LNCAP (cell line): ENCODE results near the gene ATG9B.

ENCODE experiments used
- TF ChIP-seq, protein P1 (sequence below): fragments of 450-650 bp; IDR thresholded peaks from 2 replicates; pipeline ENCODE4 v1.5.1; 2017; ENCODE audit warnings: mild to moderate bottlenecking

ATG9B gene

DNA sequence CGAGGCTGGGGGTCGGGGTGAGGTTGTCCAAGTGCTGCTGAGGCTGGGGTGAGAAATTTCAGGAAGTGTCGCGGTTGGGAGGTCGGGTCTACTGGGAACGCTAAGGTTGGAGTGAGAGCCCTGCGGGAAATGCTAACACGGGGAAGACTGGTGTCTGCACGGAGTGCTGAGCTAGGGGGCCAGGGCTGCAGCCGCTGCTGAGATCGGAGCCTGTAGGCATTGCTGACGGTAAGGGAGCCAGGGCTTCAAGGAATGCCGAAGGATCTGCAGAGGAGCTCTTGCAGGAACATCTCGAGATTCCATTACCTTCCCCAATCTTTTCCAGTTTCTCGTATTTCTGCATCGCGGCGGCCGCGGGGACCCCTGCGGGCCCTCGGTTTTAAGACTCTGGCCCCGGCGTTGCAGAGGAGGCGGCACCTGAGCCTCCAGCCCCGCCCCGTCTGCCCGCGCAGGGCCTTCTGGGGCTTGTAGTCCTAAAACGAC, 33.3 kb upstream of the ATG9B start, which contains the start of gene CDK5:
CDK5 (minus strand) TSS at position 392 of the 483 bp plus-strand sequence; CDS start at position 343, 49 bp downstream.
- TF ChIP-seq, protein P1, sequence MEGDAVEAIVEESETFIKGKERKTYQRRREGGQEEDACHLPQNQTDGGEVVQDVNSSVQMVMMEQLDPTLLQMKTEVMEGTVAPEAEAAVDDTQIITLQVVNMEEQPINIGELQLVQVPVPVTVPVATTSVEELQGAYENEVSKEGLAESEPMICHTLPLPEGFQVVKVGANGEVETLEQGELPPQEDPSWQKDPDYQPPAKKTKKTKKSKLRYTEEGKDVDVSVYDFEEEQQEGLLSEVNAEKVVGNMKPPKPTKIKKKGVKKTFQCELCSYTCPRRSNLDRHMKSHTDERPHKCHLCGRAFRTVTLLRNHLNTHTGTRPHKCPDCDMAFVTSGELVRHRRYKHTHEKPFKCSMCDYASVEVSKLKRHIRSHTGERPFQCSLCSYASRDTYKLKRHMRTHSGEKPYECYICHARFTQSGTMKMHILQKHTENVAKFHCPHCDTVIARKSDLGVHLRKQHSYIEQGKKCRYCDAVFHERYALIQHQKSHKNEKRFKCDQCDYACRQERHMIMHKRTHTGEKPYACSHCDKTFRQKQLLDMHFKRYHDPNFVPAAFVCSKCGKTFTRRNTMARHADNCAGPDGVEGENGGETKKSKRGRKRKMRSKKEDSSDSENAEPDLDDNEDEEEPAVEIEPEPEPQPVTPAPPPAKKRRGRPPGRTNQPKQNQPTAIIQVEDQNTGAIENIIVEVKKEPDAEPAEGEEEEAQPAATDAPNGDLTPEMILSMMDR = no peak

DNA sequence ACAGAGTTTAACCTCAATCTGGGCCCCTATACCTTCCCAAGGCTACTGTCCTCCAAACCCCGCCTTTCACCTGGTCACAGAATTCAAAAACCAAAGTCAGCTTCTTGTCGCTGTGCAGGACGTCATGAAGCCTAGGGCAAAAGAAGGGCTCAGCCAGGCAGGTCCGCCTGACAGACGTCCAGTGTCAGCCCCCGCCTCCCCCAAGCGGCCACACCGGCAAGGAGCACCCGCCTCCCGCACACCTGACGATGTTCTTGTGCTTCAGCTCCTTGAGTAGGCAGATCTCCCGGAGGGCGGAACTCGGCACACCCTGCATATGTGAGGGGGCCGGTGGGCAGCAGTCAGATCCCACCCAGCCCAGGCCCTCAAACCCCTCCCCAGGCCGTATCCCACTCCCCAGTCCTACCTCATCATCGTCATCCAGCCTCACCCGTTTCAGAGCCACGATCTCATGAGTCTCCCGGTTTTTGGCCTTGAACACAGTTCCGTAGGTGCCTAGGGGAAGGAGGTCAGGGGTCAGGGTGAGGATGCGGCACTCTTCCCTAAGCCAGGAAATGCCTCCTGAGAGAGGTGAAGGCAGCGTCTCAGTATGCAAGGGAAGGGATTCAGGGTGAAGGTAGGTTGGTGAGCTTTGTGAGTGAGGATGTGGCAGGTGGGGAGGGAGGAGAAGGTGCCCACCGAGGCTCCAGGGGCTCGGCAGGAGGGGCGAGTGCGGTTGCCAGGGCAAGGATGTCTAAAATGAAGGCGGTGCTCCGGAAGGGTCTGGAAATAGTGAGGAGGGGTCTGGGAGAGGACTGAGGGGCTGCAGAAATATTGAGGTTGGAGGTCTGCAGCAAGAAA, 32.6 kb upstream of the ATG9B start:
- TF ChIP-seq, protein P1 = no peak

DNA sequence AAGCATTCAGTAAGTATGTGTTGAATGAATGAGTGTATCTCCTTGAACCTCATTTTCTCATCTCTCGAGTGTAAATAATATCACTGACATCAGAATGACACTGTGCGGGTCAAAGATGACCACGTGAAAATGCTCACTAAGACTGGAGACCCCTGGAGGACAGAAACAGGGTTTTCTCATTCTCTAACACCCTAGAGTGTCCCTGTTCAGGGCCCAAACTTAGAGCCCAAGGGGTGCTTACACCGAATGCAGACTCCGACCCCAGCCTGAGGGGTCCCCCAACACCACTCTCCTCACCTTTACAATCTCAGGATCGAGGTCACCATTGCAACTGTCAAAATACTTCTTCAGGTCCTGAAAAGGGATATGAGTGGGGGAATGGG, 32.0 kb upstream of the ATG9B start:
- TF ChIP-seq, protein P1 = no peak

DNA sequence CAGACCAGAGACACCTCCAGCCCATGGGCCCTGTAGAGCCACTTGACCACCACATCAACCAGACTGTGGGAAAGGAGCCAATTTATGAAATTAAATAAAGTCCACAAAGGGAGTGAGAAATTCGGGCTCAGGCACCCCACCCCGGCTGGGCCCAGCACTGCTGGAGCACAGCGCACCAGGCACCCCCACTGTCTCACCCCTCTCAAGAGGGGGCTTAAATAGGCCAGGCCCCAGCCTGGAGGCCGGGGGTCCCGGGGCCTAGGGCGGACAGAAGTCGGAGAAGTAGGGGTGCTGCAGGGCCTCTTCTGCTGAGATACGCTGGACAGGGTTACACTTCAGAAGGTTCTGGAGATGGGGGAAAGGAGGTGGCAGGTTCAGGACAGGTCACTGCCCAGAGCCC, 29.5 kb upstream of the ATG9B start:
- TF ChIP-seq, protein P1 = no peak

DNA sequence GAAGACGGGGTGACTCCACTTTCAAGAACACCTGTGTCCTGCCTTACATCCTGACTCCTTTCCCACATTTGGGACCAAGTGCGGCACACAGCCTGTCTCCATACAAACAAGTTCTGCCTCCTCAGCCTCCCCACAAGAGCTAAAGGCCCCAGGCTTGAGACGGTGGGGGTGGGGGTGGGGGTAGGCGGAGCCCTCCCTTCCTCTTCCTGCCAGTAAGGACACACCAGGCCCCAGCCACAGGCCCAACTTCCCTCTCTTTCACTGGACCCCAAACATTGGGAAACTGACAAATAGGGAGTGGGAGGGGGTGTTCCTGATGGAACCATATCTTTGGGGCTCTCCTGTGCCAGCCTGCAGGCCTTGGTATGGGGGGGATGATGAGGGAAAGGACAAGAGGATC, 28.8 kb upstream of the ATG9B start:
- TF ChIP-seq, protein P1 = no peak

DNA sequence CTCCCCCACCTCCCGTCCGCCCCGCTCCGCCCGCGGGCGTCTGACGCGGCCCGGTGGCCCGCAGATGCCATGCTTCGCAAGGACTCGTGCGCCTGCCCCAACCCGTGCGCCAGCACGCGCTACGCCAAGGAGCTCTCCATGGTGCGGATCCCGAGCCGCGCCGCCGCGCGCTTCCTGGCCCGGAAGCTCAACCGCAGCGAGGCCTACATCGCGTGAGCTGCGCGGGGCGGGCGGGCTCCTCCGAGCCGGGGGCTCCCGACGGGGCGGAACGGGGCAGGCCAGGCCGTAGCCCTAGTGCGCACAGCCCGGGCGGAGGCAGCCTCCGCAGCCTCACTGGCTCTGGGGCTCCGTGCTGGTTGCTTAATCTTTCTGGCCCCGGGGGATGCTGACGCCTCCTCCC, 26.8 kb upstream of the ATG9B start:
- TF ChIP-seq, protein P1 = no peak

DNA sequence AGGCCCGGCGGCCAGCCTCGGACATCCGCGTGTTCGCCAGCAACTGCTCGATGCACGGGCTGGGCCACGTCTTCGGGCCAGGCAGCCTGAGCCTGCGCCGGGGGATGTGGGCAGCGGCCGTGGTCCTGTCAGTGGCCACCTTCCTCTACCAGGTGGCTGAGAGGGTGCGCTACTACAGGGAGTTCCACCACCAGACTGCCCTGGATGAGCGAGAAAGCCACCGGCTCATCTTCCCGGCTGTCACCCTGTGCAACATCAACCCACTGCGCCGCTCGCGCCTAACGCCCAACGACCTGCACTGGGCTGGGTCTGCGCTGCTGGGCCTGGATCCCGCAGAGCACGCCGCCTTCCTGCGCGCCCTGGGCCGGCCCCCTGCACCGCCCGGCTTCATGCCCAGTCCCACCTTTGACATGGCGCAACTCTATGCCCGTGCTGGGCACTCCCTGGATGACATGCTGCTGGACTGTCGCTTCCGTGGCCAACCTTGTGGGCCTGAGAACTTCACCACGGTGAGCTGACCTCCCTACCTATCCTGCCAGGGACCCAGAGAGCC, 24.7 kb upstream of the ATG9B start:
- TF ChIP-seq, protein P1 = no peak
